Lower leg skin (tissue), 3 donors: ENCODE data around the gene NKD2.

Experiments used
- POLR2A ChIP-seq, 2 donors: fragments of 450-650 bp; IDR thresholded peaks; one replicate each; pipeline ENCODE4 v1.6.1; 2016 to 2017; ENCODE audit warnings: antibody characterized with exemption in 2 of 2, mild to moderate bottlenecking in 1 of 2, moderate library complexity in 1 of 2
- TF ChIP-seq, protein P1 (sequence below), 3 donors: fragments of 450-650 bp; IDR thresholded peaks; one replicate each; pipeline ENCODE4 v1.5.1; 2016; ENCODE audit warnings: antibody characterized with exemption in 3 of 3, mild to moderate bottlenecking in 3 of 3, moderate library complexity in 2 of 3

DNA sequence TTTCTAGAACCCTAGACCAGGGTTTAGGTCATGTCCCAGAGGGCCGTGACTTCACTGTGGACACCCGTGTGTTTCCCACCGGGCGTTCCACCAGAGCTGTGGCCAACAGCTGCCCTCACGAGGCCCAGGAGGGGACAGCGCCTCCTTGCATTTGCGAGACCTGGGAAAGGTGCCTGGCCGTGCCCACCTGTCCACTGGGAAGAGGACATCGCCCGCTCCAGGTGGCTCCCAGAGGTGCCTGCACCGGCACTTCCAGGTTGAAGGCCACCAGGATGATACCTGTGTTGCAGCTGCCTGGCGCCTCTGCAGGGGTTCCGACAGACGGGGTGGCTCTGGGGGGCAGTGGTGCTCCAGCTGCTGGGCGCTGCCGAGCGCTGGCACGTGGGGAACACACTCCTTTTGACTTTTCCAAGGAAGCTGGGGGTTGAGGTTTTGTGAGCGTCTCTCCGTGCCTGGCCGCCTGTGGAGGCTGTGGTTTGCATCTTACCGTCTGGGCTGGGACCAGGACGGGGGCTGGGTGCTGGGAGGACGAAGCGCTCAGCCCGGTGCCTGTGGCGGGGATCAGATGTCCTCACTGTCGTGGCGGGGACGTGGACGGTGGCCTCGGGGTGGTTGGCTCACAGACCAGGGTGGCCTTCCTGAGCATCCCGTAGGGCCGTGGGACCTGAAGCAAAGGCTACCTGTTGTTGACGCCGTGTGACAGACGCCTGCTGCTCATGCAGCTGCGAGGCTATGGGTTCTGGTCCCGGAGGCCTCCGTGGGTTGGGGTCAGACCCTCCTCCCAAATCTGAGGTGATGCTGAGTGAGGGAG, 19.2 kb downstream of the NKD2 start:
- TF ChIP-seq, protein P1, sequence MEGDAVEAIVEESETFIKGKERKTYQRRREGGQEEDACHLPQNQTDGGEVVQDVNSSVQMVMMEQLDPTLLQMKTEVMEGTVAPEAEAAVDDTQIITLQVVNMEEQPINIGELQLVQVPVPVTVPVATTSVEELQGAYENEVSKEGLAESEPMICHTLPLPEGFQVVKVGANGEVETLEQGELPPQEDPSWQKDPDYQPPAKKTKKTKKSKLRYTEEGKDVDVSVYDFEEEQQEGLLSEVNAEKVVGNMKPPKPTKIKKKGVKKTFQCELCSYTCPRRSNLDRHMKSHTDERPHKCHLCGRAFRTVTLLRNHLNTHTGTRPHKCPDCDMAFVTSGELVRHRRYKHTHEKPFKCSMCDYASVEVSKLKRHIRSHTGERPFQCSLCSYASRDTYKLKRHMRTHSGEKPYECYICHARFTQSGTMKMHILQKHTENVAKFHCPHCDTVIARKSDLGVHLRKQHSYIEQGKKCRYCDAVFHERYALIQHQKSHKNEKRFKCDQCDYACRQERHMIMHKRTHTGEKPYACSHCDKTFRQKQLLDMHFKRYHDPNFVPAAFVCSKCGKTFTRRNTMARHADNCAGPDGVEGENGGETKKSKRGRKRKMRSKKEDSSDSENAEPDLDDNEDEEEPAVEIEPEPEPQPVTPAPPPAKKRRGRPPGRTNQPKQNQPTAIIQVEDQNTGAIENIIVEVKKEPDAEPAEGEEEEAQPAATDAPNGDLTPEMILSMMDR (IDR thresholded peaks at IDR 0.05) = no peak
- TF ChIP-seq POLR2A (IDR thresholded peaks at IDR 0.05) = no peak
